Adrenal gland (tissue), 5 donors: ENCODE measurements around the gene ATPAF2.

Source experiments
- CTCF ChIP-seq, 6 experiments: fragments of 450-650 bp in 4 of 6; fragments of 200-600 bp in 2 of 6; sonication (generic) in 1 of 6; IDR thresholded peaks; 1 replicate in 5 of 6; 2 replicates in 1 of 6; pipeline versions ENCODE4 v1.5.1 to v1.8.0; 2016 to 2021; ENCODE audit warnings: antibody characterized with exemption in 6 of 6, mild to moderate bottlenecking in 2 of 6, moderate library complexity in 1 of 6
- POLR2A ChIP-seq, 2 donors: fragments of 450-650 bp; IDR thresholded peaks; one replicate each; pipeline ENCODE4 v1.6.1; 2017; ENCODE audit warnings: antibody characterized with exemption in 2 of 2, mild to moderate bottlenecking in 2 of 2, moderate library complexity in 1 of 2
- donor health status: DM: no; HTN: no; CAD: no.

- no peak for TF ChIP-seq CTCF (IDR thresholded peaks at IDR 0.05)
- TF ChIP-seq POLR2A (IDR thresholded peaks at IDR 0.05): no peak
Measured at GRCh38 chr17:18045691-18046350, 6.9 kb upstream of the ATPAF2 start.
